ENCODE data around the gene VNN1. TPM values are rescaled to one million over a fixed set of nuclear protein-coding genes. Genes with fewer than 3 reads are reported as not detected.

VNN1 gene, protein sequence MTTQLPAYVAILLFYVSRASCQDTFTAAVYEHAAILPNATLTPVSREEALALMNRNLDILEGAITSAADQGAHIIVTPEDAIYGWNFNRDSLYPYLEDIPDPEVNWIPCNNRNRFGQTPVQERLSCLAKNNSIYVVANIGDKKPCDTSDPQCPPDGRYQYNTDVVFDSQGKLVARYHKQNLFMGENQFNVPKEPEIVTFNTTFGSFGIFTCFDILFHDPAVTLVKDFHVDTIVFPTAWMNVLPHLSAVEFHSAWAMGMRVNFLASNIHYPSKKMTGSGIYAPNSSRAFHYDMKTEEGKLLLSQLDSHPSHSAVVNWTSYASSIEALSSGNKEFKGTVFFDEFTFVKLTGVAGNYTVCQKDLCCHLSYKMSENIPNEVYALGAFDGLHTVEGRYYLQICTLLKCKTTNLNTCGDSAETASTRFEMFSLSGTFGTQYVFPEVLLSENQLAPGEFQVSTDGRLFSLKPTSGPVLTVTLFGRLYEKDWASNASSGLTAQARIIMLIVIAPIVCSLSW
- not detected in 2 replicates for total RNA-seq (2014; rRNA removed; shearing (Covaris generic))

DNA sequence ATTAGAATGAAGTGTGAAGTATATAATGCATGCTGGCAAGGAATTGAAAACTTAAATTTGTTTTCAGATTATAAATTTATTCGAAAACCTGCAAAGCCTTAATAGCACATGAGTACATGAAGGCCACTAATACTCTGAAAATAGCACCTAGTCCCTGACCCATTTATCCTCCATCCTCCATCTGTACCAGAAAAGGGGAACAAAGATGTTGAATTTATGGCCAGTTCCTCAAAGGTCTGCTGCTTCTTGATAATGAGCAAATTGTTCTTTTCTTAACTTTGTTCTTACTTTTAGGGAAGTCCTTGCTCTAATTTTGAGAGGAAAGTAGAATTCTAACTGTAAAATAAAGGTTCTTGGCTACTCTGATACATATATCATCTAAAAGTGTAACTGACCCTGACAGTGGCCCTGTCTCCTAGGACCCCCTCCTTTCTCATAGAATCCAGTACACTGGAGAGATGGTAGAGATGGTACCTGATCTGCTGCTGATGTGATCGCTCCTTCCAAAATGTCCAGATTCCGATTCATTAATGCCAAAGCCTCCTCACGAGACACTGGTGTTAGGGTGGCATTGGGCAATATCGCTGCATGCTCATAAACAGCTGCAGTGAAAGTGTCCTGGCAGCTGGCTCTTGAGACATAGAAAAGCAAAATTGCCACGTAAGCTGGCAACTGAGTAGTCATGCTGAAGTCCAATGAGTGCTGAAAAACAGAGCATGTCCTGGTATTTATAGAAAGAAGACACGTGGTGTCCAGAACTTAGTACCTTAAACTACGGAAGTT, at the start of gene VNN1:
VNN1 (minus strand) TSS at position 704 of the 783 bp plus-strand sequence; CDS start at position 684, 20 bp downstream.
- in situ Hi-C loops (cut with HindIII; ENCODE audit: low sequenced_read_pairs): no loop called here
- DNase-seq (ENCODE audit: low spot score): no peak

DNA sequence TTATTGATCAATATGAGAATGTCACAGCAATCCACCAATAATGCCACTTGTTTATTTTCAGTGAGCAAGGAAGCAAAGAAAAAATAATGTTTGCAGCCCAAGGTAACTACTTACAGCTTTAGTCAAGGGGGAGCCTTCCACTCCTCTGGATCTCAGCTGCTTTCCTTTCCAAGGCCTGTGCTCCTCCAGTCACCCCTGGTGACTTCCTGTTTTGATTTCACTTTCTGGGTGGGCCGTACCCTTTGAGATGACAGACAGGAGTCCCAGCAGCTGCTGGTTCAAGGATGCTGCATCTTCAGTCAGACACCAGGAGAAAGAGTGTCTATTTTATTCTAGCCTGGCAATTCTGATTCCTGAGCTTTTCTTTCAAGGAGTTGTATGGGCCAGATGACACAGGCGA, 49.4 kb upstream of the VNN1 start:
- in situ Hi-C loops (cut with HindIII; ENCODE audit: low sequenced_read_pairs): no loop called here
- DNase-seq (ENCODE audit: low spot score): no peak

GRCh38 chr6:132760256-132760655, 46.4 kb upstream of the VNN1 start:
- in situ Hi-C loops (cut with HindIII; ENCODE audit: low sequenced_read_pairs): no loop called here

GRCh38 chr6:132758689-132759088, 44.8 kb upstream of the VNN1 start:
- no peak for DNase-seq (ENCODE audit: low spot score)
- in situ Hi-C loops (cut with HindIII; ENCODE audit: low sequenced_read_pairs): no loop called here

More at GRCh38 chr6:132760256-132760655, 46.4 kb upstream of the VNN1 start:
- DNase-seq (ENCODE audit: low spot score): no peak

DNA sequence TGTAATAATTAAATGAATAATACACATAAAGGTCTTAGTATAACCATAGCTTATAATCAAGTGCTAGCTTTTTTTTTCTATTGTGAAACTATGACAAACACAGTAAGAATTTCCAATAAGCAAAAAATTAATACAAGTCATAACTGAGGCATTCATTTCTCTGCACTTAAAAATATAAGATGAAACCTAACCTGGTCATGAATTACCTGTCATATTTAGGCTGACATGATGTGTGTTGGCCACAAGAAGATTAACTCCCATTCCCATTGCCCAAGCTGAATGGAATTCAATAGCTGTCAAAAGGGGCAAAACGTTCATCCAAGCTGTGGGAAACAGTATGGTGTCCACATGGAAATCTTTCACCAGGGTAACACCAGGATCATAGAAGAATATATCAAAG, 38.4 kb upstream of the VNN1 start:
- in situ Hi-C loops (cut with HindIII; ENCODE audit: low sequenced_read_pairs): no loop called here
- DNase-seq (ENCODE audit: low spot score): no peak

- in situ Hi-C loops (cut with HindIII; ENCODE audit: low sequenced_read_pairs): no loop called here
- DNase-seq (ENCODE audit: low spot score): no peak
Observed at GRCh38 chr6:132751828-132752227, 38.0 kb upstream of the VNN1 start.

- DNase-seq (ENCODE audit: low spot score): no peak
- in situ Hi-C loops (cut with HindIII; ENCODE audit: low sequenced_read_pairs): no loop called here
Observed at GRCh38 chr6:132751306-132751705, 37.5 kb upstream of the VNN1 start.

- in situ Hi-C loops (cut with HindIII; ENCODE audit: low sequenced_read_pairs): no loop called here
Observed at GRCh38 chr6:132750455-132751248, 36.8 kb upstream of the VNN1 start.

GRCh38 chr6:132749111-132749510, 35.3 kb upstream of the VNN1 start:
- no peak for DNase-seq (ENCODE audit: low spot score)
- in situ Hi-C loops (cut with HindIII; ENCODE audit: low sequenced_read_pairs): no loop called here

More at GRCh38 chr6:132750455-132751248, 36.8 kb upstream of the VNN1 start:
- no peak for DNase-seq (ENCODE audit: low spot score)

DNA sequence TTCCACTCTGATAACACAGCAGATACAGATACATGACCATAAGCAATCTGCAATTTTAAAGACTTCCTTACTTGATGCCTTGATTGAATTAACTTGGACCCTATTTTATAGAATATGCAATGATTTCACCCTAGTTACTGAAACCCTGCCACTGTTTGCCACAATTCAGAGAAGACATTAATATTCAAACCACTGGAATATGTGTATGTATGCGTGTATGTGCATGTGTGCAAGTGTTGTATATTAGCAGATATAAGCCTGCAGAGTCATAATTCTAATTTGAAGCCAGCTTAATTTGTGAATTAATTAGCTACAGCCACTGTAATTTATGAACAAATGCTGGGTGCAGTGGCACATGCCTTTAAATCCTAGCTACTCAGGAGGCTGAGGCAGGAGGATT, 34.6 kb upstream of the VNN1 start:
- in situ Hi-C loops (cut with HindIII; ENCODE audit: low sequenced_read_pairs): no loop called here
- no peak for DNase-seq (ENCODE audit: low spot score)

- no peak for DNase-seq (ENCODE audit: low spot score)
- in situ Hi-C loops (cut with HindIII; ENCODE audit: low sequenced_read_pairs): no loop called here
Observed at GRCh38 chr6:132746048-132746447, 32.2 kb upstream of the VNN1 start.

DNA sequence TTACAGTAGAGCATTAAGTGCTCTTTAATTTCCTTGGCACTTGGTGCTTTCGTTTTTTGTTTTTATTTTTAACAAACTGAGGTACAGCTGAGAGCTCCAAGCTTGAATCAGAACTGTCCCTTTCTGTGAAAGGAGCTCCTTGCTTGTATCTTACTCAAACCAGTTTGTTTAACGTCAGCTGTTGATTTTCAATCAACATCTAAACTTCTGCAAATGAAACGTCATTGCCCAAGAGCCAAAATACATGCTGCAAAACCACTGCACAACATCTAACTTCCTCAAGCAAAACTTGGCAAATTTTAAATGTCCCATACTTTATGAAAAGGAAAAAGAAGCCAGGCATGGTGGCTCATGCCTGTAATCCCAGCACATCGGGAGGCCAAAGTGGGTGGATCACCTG, 28.6 kb upstream of the VNN1 start:
- in situ Hi-C loops (cut with HindIII; ENCODE audit: low sequenced_read_pairs): no loop called here
- no peak for DNase-seq (ENCODE audit: low spot score)

- in situ Hi-C loops (cut with HindIII; ENCODE audit: low sequenced_read_pairs): no loop called here
- DNase-seq (ENCODE audit: low spot score): no peak
Observed at GRCh38 chr6:132741281-132741680, 27.4 kb upstream of the VNN1 start.

GRCh38 chr6:132736239-132736638, 22.4 kb upstream of the VNN1 start:
- no peak for DNase-seq (ENCODE audit: low spot score)
- in situ Hi-C loops (cut with HindIII; ENCODE audit: low sequenced_read_pairs): no loop called here

DNA sequence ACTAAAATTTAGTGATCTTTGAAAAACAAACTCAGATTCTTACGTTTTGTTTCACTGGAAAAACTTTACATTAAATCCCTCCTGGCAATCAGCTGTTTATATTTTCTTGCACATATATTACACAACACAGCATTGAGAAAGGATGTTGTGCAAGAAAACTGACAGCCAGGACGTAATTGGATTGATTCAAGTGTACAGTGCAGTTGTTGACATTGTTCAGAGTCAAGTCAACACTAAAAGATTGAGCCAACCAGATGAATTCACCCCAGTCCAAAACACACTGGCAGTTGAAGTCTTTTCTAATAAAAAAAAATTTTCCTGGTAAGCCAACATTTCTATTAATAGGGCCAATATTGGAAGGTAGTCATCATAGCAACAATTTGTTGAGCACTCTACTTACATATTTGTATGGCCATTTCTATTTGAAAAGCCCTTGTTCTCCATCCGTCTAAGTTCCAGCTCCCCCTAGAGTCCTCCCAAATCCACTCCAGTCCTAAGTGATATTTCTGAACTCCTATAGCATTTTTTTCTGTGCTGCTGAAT, 20.9 kb upstream of the VNN1 start:
- in situ Hi-C loops (cut with HindIII; ENCODE audit: low sequenced_read_pairs): no loop called here
- peak; percentile 10 for DNase-seq (ENCODE audit: low spot score)

DNA sequence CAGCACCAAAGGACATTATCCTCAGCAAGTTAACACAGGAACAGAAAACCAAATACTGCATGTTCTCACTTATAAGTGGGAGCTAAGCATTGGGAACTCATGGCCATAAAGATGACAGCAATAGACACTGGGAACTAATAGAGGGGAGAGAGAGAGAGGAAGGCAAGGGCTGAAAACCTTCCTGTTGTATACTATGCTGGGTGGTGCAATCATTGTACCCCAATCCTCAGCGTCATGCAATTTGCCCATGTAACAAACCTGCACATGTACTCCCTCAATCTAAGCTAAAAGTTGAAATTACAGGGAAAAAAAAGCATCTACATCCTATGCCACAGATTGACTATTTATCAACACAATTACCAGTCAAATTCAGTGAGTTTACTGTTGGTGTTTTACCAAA, 20.0 kb upstream of the VNN1 start:
- in situ Hi-C loops (cut with HindIII; ENCODE audit: low sequenced_read_pairs): no loop called here
- no peak for DNase-seq (ENCODE audit: low spot score)

DNA sequence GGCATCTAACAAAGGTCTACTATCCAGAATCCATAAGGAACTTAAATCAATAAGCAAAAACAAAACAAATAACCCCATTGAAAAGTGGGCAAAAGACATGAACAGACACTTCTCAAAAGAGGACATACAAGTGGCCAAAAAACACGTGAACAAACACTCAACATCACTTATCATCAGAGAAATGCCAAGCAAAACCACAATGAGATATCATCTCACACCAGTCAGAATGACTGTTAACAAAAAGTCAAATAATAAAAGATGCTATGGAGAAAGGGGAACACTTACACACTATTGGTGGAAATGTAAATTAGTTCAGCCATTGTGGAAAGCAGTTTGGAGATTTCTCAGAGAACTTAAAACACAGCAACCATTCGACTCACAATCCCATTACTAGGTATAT, 19.4 kb upstream of the VNN1 start:
- in situ Hi-C loops (cut with HindIII; ENCODE audit: low sequenced_read_pairs): no loop called here
- no peak for DNase-seq (ENCODE audit: low spot score)

DNA sequence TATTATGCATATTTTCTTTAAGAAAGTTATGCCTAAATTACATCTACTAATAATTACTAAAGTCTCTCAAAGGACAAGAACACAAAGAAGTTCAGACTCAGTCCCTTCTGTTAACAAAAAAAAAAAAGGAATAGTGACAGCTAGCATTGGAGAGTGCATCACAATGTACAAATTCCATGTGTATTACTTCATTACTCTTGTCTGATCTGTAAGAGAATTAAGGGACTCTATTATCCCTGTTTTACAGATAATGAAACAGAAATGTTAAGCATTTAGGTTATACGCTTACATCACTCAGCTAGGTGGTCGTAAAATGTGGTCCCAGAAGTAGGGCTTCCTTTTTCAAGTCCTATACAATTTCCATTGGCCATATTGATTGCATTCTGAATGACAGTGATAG, 17.2 kb upstream of the VNN1 start:
- in situ Hi-C loops (cut with HindIII; ENCODE audit: low sequenced_read_pairs): no loop called here

DNA sequence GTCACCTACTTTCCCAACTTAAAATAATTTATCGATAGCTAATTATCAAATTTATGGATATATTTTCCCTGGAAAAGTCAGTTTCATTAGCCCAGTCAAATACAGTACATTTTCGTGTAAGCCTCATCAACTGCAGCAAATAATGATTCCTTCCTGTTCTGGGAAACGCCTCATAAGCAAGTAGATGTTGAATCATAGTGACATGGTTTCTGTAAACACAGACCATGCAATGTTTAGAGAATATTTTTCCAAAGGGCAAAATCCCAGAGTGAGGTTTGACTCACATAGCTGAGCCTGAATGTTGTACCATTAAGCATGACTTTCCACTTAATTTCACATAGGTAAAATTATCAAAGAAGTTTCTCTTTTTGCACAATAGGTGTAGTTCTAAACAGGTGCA, 16.7 kb upstream of the VNN1 start:
- in situ Hi-C loops (cut with HindIII; ENCODE audit: low sequenced_read_pairs): no loop called here
- no peak for DNase-seq (ENCODE audit: low spot score)

More for the DNA sequence above, 17.2 kb upstream of the VNN1 start:
- no peak for DNase-seq (ENCODE audit: low spot score)
